Endodermal cell (in vitro differentiated cells): ENCODE data around the gene ZBTB25. TPM values are rescaled to one million over a fixed set of nuclear protein-coding genes. Genes with fewer than 3 reads are reported as not detected.

Source experiments
- DNase-seq: peaks from one replicate; pipeline ENCODE4 v3.0.0-alpha.2; 2017
- H3K27ac ChIP-seq: 2 replicates; pipeline ENCODE4 v1.5.1; 2013; ENCODE audit warnings: mild to moderate bottlenecking, low read depth, low read length, moderate library complexity
- H3K27me3 ChIP-seq: 2 replicates; pipeline ENCODE4 v1.6.1; 2013; ENCODE audit warnings: mild to moderate bottlenecking, low read length, moderate library complexity; ENCODE audit not compliant: insufficient read depth, control insufficient read depth, poor library complexity, severe bottlenecking
- H3K36me3 ChIP-seq: 2 replicates; pipeline ENCODE4 v1.7.0; 2013; ENCODE audit warnings: mild to moderate bottlenecking, low read length, moderate library complexity; ENCODE audit not compliant: control insufficient read depth, insufficient read depth
- H3K4me1 ChIP-seq: one replicate; pipeline ENCODE4 v1.7.0; 2013; ENCODE audit warnings: low read length; ENCODE audit not compliant: control insufficient read depth, insufficient read depth
- H3K4me3 ChIP-seq: 2 replicates; pipeline ENCODE4 v1.5.1; 2013; ENCODE audit warnings: mild to moderate bottlenecking, low read length, moderate library complexity
- H3K9ac ChIP-seq: 2 replicates; pipeline ENCODE4 v1.6.1; 2013; ENCODE audit warnings: mild to moderate bottlenecking, low read length, moderate library complexity; ENCODE audit not compliant: poor library complexity, severe bottlenecking; ENCODE audit errors: extremely low read depth
- H3K9me3 ChIP-seq: 2 replicates; pipeline ENCODE4 v1.6.1; 2013; ENCODE audit warnings: mild to moderate bottlenecking, low read length, moderate library complexity; ENCODE audit not compliant: control insufficient read depth
- H3K27ac Mint-ChIP-seq: 2 replicates; pipeline ENCODE4 v1.8.0; 2020; ENCODE audit warnings: mixed read lengths
- H3K27me3 Mint-ChIP-seq: 2 replicates; pipeline ENCODE4 v1.8.0; 2021; ENCODE audit warnings: mild to moderate bottlenecking, mixed read lengths; ENCODE audit not compliant: insufficient read depth
- H3K36me3 Mint-ChIP-seq: 2 replicates; pipeline ENCODE4 v1.8.0; 2020; ENCODE audit warnings: low read depth, mixed read lengths
- H3K4me1 Mint-ChIP-seq: 2 replicates; pipeline ENCODE4 v1.8.0; 2020; ENCODE audit warnings: mixed read lengths
- H3K4me3 Mint-ChIP-seq: 2 replicates; pipeline ENCODE4 v1.8.0; 2020; ENCODE audit warnings: mild to moderate bottlenecking, moderate library complexity, mixed read lengths
- H3K9me3 Mint-ChIP-seq: 2 replicates; pipeline ENCODE4 v1.8.0; 2020; ENCODE audit warnings: mild to moderate bottlenecking, mixed read lengths
- WGBS, 2 experiments: methylation state at CpG; one replicate each; pipeline versions ENCODE4 v1.1.5 to v1.1.7; 2013; ENCODE audit warnings: missing lambda C conversion rate in 2 of 2, mixed read lengths in 1 of 2; ENCODE audit not compliant: insufficient coverage in 1 of 2, insufficient read length in 1 of 2; 5-methylcytosine and 5-hydroxymethylcytosine counted together
- total RNA-seq, 2 donors: library from RNA; stranded (reverse); fragmentation: NEBNext Ultra II Directional in 1 of 2; extraction: Animal tissue kit (Norgen Biotek cat#: 25700) in 1 of 2; gene quantifications; 2 replicates in 1 of 2; 3 replicates in 1 of 2; pipeline ENCODE4 v1.2.1, GENCODE V29; 2021
- TF ChIP-seq, protein P1 (sequence below): fragments of 200-600 bp; sonication (generic); conservative IDR thresholded peaks from 2 replicates; pipeline ENCODE4 v1.5.0; 2021; ENCODE audit warnings: antibody characterized with exemption, mild to moderate bottlenecking

The ZBTB25 gene
- total RNA-seq, 2 donors from 2014 or later, result 14.0 to 17.0 TPM

DNA sequence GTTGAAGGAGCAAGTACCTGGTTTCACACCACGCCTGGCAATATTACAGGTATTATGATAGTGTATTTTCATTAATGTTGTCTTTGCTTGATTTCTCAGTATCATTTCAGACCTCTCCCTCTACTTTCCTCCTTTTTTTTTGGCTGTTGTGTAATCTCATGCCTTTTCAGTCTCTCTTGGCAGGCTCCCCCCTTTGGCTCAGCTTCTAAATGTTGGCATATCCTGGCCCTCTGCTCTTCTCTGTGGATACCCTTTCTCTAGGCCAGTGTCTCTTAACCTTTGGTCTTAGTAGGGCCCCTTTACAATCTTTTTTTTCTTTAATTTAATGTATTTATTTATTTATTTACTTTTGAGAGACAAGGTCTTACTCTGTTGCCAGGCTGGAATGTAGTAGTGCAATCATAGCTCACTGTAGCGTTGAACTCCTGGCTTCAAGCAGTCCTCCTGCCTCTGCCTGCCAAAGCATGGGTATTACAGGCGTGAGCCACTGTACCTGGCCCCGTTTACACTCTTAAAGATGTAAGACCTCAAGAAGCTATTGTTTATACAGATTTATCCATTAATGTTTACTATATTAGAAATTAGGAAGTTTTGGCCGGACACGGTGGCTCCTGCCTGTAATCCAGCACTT lies 102.7 kb downstream of the ZBTB25 start:
- H3K9ac ChIP-seq, result no peak overlapping the region
- TF ChIP-seq, protein P1, sequence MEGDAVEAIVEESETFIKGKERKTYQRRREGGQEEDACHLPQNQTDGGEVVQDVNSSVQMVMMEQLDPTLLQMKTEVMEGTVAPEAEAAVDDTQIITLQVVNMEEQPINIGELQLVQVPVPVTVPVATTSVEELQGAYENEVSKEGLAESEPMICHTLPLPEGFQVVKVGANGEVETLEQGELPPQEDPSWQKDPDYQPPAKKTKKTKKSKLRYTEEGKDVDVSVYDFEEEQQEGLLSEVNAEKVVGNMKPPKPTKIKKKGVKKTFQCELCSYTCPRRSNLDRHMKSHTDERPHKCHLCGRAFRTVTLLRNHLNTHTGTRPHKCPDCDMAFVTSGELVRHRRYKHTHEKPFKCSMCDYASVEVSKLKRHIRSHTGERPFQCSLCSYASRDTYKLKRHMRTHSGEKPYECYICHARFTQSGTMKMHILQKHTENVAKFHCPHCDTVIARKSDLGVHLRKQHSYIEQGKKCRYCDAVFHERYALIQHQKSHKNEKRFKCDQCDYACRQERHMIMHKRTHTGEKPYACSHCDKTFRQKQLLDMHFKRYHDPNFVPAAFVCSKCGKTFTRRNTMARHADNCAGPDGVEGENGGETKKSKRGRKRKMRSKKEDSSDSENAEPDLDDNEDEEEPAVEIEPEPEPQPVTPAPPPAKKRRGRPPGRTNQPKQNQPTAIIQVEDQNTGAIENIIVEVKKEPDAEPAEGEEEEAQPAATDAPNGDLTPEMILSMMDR, result no peak
- no peak for DNase-seq
- Mint-ChIP-seq H3K4me1 (no peaks in the 10 kb centered on the region), H3K27ac (no peak overlapping the region), H3K36me3 (peaks cover 27% of the 10 kb centered on the region), H3K9me3 (no peaks in the 10 kb centered on the region), H3K27me3 (no peaks in the 10 kb centered on the region), H3K4me3 (no peak overlapping the region)
- H3K27me3 ChIP-seq, result no peaks in the 10 kb centered on the region
- no peaks in the 10 kb centered on the region for H3K9me3 ChIP-seq
- no peak overlapping the region for H3K4me3 ChIP-seq
- no peaks in the 10 kb centered on the region for H3K4me1 ChIP-seq
- no peak overlapping the region for H3K27ac ChIP-seq
- peaks cover 27% of the 10 kb centered on the region for H3K36me3 ChIP-seq
- WGBS, 2 experiments, result 91 to 100% methylated on average over 4 to 5 of the region's 6 CpGs

Other genes starting within 250 kb of the ZBTB25 start
- gene ESR2, start 209.5 kb downstream of the ZBTB25 start, total RNA-seq, result under 1 TPM; 0.57 to 0.66 TPM
- gene MTHFD1, start 115.5 kb downstream of the ZBTB25 start, total RNA-seq, result 100 to 1,000 TPM; 103 to 116 TPM
- gene AKAP5, start 38.3 kb downstream of the ZBTB25 start, total RNA-seq, result 1 to 10 TPM; 1.3 to 2.0 TPM
- gene ZBTB1, start 932 bp upstream of the ZBTB25 start, total RNA-seq, result 10 to 100 TPM; 31.0 to 32.4 TPM
- gene HSPA2, start 36.9 kb upstream of the ZBTB25 start, total RNA-seq, result 10 to 100 TPM in 1 of 2 donors, 1 to 10 TPM in 1; 7.9 to 12.9 TPM
- gene PPP1R36, start 46.1 kb upstream of the ZBTB25 start, total RNA-seq, result 1 to 10 TPM in 1 of 2 donors, under 1 TPM in 1; 0.24 to 1.2 TPM
- 10 to 100 TPM; 31.7 to 52.6 TPM for gene PLEKHG3, start 200.6 kb upstream of the ZBTB25 start, total RNA-seq